Vagina (tissue), 2 donors: ENCODE results near the gene FBXL20.

ENCODE experiments used
- CTCF ChIP-seq, 3 experiments: fragments of 450-650 bp in 2 of 3; fragments of 200-600 bp in 1 of 3; sonication (generic) in 1 of 3; IDR thresholded peaks; one replicate each; pipeline ENCODE4 v1.5.1; 2017 to 2019; ENCODE audit warnings: antibody characterized with exemption in 3 of 3, mild to moderate bottlenecking in 2 of 3, moderate library complexity in 2 of 3
- POLR2A ChIP-seq, 2 donors: fragments of 450-650 bp; IDR thresholded peaks; one replicate each; pipeline ENCODE4 v1.6.1; 2017; ENCODE audit warnings: antibody characterized with exemption in 2 of 2, mild to moderate bottlenecking in 2 of 2, moderate library complexity in 2 of 2
- POLR2AphosphoS5 ChIP-seq, 2 donors: sonication (generic); formaldehyde crosslinking; IDR thresholded peaks; one replicate each; pipeline ENCODE4 v1.9.0; 2017; ENCODE audit warnings: antibody characterized with exemption in 2 of 2, mild to moderate bottlenecking in 2 of 2, low read depth in 1 of 2; ENCODE audit not compliant: insufficient read depth in 1 of 2

GRCh38 chr17:39361064-39361463 is 40.4 kb downstream of the FBXL20 start:
- TF ChIP-seq POLR2A (IDR thresholded peaks at IDR 0.05) (no peak), CTCF (IDR thresholded peaks at IDR 0.05) (no peak), POLR2AphosphoS5 (IDR thresholded peaks at IDR 0.05; ENCODE audit: insufficient read depth in 1 of 2, low read depth in 1 of 2) (no peak)
